Measurements from ENCODE around the gene BID. TPM values are rescaled to one million over a fixed set of nuclear protein-coding genes. Genes with fewer than 3 reads are reported as not detected.

Gene BID
- total and polyA plus RNA-seq, 2 of the 8 experiments (the other 6 are each of a cell fraction or from before 2014, with no cell fraction given) = 39.3 to 114 TPM

- Histone ChIP-seq H3K36me3 (ENCODE audit: control insufficient read depth in 2 of 4, insufficient read depth in 4 of 4, low read length in 3 of 4) (no peaks in the 10 kb centered on the region), H3K4ac (replicated peaks; ENCODE audit: insufficient read length, low read depth, low read length) (no peak overlapping the region), H2BK15ac (ENCODE audit: low read length) (0 out of 2 replicates have a peak overlapping the region, but pooled peaks have one; percentile 46), H3K79me2 (ENCODE audit: control insufficient read depth in 1 of 2, insufficient read depth in 2 of 2, low read length in 2 of 2) (no peaks in the 10 kb centered on the region), H4K91ac (replicated peaks; ENCODE audit: insufficient read length, low read length) (no peak overlapping the region), H2BK120ac (replicated peaks; ENCODE audit: low read depth, low read length) (no peak overlapping the region), H2AK5ac (ENCODE audit: low read depth, low read length) (peak overlapping the region; percentile 20; the same call in 1 of the 2 replicates), H3K27me3 (replicated peaks in 1 of 4; ENCODE audit: control insufficient read depth in 3 of 4, extremely low read depth in 1 of 4, insufficient read depth in 3 of 4, low read length in 3 of 4) (no peaks in the 10 kb centered on the region), H2AFZ (ENCODE audit: low read length) (no peak overlapping the region), H2BK12ac (ENCODE audit: low read depth, low read length) (no peak overlapping the region), H3K56ac (replicated peaks; ENCODE audit: insufficient read length, low read depth, low read length) (no peak overlapping the region), H2BK20ac (ENCODE audit: low read length) (no peak overlapping the region), H4K8ac (ENCODE audit: extremely low read depth, insufficient read depth, low read length) (no peak overlapping the region), H3K4me2 (ENCODE audit: insufficient read depth in 1 of 2, low read depth in 2 of 2, low read length in 2 of 2) (no peak overlapping the region), H3K4me1 (replicated peaks in 1 of 4; ENCODE audit: control insufficient read depth in 3 of 4, insufficient read depth in 4 of 4, low read length in 3 of 4) (peaks cover 0 to 12% (median 6%) of the 10 kb centered on the region in 4 experiments; a peak in 2 of 7 replicates), H3K79me1 (ENCODE audit: low read depth, low read length) (no peaks in the 10 kb centered on the region; the same call in 1 of the 2 replicates), H3K14ac (ENCODE audit: insufficient read length) (no peak overlapping the region), H3K27ac (ENCODE audit: low read depth, low read length) (no peak overlapping the region), H3K18ac (ENCODE audit: extremely low read depth, low read length) (no peak overlapping the region), H3K23ac (ENCODE audit: insufficient read length) (no peak overlapping the region), H4K20me1 (replicated peaks in 1 of 2; ENCODE audit: control insufficient read depth in 1 of 2, insufficient read depth in 2 of 2, low read length in 2 of 2) (no peaks in the 10 kb centered on the region), H4K5ac (ENCODE audit: insufficient read length, low read depth, low read length) (no peak overlapping the region), H3K23me2 (ENCODE audit: low read depth, low read length) (no peaks in the 10 kb centered on the region), H3K9me3 (ENCODE audit: insufficient read depth in 2 of 2, low read depth in 1 of 2, low read length in 1 of 2) (no peaks in the 10 kb centered on the region), H2BK5ac (ENCODE audit: low read depth, low read length) (no peak overlapping the region), H3K9ac (replicated peaks in 1 of 4; ENCODE audit: extremely low read depth in 1 of 4, low read depth in 3 of 4, low read length in 3 of 4) (no peak overlapping the region), H3K4me3 (ENCODE audit: extremely low read depth in 1 of 4, insufficient read depth in 2 of 4, low read depth in 3 of 4, low read length in 4 of 4) (no peak overlapping the region)
- TF ChIP-seq E2F6 (IDR thresholded peaks at IDR 0.05) (no peak), JUND (IDR thresholded peaks at IDR 0.05; ENCODE audit: low read length) (no peak), CREB1 (IDR thresholded peaks at IDR 0.05) (no peak)
- DNase-seq (ENCODE audit: low read depth in 1 of 2, low spot score in 2 of 2) = no peak
- WGBS, 2 experiments (ENCODE audit: extremely low coverage in 1 of 2, insufficient coverage in 1 of 2, insufficient read length in 1 of 2, insufficient replicate concordance in 2 of 2, low coverage in 1 of 2, low lambda C conversion rate in 2 of 2, missing lambda C conversion rate in 1 of 2) = 85% methylated on average over 13 of the region's 13 CpGs; no CpG with 5 or more reads in 1 of the 2 experiments
- FAIRE-seq = no peak
- ChIA-PET POLR2A (ENCODE audit: partially characterized antibody) (interaction anchor here (1.1 kb wide), 1 partner anchor 9 kb away, joined by 4 read pairs; no protein-coding TSS in a partner anchor), CTCF (ENCODE audit: partially characterized antibody) (interaction anchor here (0.6 to 6.5 kb wide), 5 partner anchors 7 to 1709 kb away, joined by 4 to 52 read pairs (median 6); no protein-coding TSS in a partner anchor)
Observed at GRCh38 chr22:17782158-17782557, 7.9 kb upstream of the BID start.
